Activated CD4-positive, alpha-beta T cell treated with anti-CD3 and anti-CD28 coated beads, Interleukin-2, amount 50 U/mL, for 24 hours (primary cell): ENCODE measurements around the gene PDGFB.

Experiments used
- DNase-seq, 2 donors: peaks; one replicate each; pipeline ENCODE4 v3.0.0-alpha.2; 2020; ENCODE audit warnings: low read depth in 1 of 2, low spot score in 1 of 2

The PDGFB gene

DNA sequence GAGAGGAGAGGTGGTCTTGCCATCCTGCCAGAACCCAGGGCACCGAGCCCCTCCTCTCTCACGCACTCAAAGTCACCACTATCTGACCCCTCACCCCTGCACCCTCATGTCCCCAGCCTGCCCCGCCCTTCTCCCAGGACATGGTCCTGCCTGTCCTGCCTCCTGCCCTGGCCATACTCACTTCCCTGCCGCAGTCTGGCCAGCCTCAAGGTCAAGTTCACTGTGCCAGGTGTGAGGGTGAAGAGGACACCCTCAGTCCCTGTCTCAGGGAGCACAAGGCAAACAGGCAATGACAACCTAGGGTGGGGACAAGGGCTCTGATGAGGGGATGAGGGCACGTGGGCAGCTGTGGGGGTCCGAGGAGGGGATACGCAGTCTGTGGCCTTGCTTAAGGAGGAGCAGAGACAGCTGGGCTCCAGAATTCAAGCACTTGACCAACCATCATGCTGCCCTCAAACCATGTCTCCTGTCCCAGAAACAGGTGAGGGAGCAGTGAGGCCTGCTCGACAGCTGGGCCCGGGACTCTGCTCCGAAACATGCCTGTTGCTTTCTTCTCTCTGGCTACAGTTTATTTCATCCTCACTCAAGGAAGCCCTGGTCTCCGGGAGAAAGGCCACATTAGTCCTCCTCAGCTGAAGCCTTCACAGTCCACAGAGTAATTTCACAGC lies 36.6 kb downstream of the PDGFB start:
- DNase-seq: no peak

DNA sequence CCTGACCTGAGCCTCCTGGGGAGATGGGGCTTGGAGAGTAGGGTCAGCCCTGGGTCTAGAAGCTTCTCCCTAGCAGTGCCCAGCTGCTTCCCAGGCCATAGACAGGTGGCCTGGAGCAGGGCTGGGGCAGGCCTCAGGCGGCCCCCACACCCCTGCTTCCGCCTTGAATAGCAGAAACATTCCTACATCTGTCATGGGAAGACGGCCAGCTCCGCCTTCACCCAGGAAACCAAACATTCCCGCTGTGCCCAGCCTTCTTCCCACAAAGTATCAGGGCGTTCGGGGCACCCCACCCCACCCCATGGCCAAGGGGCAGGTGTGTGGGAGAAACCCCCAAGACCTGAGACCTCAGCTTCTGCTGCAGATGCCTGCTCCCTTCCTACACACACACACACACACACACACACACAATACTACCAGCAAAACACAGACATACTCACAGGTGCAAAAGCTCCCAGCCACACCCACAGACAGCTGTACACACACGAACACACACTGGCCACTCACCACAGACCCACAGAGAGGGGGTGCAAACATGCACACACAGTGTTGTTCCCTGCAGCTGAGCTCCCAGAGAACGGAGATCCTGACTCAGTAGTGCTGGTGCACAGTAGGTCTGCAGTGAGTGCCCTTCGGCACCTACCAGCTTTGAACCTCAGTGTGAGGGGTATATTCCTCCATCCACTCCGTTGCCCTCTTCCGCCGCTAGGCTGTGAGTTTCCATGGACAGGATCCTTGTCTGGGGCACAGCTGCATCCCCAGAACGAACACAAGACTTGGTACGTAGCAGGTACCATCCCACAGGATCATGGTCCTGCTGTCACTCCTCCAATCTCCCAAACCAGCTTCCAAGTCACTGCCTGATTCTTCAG lies 37.4 kb downstream of the PDGFB start:
- DNase-seq: no peak

DNA sequence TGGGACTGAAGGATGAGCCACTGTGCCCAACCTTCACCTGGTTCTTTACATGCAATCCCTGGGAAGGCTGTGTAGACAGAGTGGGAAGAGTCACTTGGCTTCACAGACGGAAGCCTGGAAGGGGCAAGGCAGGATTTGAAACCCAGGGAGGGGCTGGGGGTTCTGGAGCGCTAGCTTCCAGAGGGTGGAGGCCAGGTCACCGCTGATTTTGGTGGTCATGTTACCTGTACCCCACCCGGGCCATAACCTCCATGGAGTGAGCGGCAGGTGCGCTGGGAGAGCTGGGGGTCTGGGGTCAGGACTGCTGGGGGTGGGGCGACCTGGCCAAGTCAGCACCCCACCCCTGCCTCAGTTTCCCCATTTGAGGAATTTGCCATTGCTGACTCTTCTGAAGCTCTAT lies 38.3 kb downstream of the PDGFB start:
- no peak for DNase-seq

DNA sequence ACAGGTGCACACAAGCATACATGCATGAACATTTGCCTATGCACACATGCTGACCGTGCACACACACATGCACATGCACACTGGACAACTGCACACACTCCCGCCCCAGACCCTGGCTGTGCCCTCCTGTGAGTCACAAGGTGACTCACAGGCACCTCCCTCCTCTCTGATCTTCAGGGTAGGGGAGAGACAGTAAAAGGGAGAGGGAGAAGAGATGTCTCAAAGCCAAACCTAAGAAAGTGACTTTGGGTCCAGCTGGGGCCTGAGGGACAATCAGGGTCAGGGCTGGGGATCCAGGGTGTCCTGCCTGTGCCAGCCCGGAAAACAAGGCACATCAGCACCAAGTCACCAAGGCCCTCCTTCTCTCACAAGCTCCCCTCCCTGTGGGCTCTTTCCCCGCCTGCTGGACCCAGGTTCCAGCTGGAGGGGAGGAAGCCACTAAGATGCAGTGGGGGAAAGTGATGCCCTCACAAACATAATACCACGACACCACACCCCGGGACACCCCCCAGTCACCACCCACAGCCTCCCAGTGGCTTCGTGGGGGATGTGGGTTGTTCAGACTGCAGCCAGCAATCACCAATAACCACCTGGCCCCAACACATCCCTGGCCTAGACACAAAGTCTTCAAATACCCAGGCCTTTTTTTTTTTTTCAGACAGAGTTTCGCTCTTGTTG lies 39.3 kb downstream of the PDGFB start:
- DNase-seq: no peak

DNA sequence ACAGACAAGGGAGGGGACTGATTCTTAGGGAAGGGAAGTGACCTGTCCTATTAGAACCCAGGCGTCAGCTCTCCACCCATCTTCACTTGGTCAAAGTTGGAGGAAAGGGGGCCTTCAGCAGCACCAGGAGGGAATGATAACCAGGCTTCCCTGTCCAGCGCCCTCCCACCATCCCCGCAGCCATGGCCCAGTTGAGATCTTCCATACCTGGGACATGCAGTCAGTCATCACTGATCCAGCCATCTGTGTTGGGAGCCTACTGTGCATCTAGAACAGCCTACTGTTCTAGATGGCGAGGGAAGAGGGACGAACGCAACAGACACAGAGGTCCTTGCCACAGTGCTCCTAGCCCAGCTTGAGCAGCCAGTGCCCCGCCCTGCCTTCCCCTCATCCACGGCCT lies 40.6 kb downstream of the PDGFB start:
- DNase-seq: no peak

DNA sequence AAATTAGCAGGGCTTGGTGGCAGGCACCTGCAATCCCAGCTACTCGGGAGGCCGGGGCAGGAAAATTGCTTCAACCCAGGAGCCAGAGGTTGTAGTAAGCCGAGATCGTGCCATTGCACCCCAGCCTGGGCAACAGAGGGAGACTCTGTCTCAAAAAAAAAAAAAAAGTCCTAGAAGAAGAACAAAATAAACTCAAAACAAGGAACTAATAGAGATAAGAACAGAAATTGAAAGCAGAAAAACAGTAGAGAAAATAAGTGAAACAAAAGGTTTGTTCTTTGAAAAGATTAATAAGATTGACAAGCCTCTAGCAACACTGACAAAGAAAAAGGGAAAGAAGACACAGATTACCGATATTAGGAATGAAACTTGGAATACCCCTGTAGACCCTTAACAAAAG lies 47.2 kb downstream of the PDGFB start:
- DNase-seq: no peak

DNA sequence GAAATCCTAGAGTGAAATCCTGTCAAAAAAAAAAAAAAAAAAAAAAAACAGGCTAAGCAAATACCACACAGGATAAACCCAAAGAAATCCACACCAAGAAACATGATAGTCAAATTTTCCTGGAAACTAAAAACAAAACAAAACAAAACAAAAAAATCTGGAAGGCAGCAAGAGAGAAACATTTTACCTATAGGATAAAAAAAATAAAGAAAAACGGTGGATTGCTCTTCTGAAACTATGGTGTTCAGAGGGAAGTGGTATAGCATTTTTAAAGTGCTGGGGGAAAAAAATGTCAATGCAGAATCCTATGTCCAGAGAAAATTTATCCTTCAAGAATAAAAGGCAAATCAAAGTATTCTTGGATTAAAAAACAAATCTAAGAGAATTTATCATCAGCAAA lies 50.7 kb downstream of the PDGFB start:
- no peak for DNase-seq

DNA sequence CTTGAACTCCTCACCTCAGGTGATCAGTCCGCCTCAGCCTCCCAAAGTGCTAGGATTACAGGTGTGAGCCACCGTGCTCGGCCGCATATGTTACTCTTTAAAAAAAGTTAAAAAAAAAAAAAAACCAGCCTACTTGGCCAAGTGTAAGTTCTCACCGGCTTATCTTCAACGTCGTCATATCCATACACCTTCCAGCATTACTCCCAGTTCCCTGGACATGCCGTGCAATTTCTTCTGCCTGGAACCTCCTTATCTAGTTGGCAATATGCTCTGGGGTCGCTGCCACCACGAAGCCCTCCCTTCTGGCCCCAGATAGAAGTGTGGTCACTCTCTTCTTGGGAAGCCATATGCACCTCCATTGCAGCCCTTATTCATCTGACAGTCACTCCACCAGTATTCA lies 56.0 kb downstream of the PDGFB start:
- DNase-seq: no peak

DNA sequence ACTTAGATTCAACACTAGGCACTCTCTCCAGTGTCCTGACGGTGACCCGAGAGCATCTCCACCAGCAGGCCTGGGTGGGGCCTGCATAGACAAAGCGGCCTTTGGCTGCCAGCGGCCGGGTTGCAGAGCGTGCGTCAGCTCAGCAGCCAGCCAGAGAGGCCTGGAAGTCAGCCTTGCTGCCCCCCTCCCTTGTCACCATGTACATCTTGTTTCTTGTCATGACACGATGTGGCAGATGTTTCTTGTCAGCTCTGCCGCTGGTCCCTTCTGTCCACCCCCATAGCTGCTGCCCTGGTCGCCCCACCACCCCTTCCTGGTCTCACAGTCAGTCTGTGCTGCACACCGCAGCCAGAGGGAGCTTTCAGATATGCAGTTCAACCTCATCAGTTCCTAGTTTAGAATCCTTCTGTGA lies 59.2 kb downstream of the PDGFB start:
- no peak for DNase-seq

DNA sequence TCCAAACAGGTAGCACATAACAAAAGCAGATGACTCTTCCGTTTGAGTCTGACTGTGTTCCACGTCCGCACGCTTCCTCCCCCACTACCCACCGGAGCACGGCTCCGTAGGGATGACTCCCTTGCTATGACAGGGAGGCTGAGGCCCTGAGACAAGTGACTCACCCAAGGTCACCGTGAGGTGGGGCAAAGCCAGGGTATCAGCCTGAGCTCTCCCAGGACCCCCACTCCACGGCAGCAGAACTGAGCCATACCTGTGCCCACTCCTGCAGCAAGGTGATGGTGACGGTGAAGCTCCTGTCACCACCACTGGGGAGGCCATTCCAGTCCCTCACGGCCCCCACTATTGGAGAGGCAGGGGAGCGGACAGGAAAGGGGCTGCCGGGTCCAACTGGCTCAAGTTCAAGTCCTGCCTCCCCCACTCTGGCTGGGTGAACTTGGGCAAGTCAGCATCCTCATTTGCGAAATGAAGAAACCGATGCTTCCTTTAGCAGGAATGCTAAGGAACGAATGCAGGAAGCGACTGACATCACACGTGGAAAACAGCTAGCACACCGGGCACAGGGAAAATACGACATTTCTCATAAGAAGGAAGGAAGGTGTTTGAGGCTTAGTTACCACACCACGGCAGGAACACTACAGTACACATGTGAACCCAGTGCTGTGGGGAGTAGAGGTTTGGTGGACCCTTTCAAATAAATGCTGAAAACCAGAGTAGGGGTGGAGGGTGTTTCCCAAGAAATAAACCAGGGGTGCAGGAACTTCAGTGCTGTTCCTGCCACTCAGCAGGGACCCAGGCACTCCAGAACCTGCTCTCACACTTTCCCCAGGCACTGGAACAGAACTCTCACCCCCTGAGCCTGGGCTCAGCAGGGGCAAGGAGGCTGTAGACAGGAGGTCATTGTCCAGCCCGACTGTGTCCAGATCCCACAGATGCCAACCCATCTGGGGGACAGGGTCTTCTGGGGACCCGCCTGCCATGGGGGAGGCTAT lies 59.9 kb downstream of the PDGFB start:
- no peak for DNase-seq

DNA sequence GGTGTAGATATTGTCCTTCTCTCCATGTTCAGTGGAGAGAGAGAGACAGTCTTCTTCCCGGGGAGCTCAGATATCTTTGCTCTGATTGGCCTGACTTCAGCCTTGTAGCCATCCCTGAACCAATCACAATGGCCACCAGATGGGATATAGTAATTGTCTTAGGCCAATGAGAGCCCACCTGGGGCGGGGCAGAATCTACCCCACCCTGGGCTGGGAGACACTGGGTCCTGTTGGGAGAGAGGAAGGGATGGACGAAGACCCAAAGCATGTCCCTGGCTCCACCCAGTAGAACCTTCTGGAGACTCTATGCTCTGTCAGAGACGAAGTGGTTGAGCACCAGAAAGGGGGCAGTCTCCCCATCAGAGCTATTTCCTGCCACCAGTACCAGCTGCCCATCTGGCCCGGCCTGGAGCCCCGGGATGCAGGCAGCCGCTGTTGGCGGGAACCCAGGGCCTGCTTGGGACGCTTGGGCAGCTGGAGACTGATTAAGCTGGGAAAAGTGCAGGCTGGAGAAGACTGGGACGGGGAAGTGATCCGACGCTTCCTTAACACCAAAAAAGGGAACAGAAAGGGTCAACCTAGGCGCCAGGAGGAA lies 60.7 kb downstream of the PDGFB start:
- no peak for DNase-seq

DNA sequence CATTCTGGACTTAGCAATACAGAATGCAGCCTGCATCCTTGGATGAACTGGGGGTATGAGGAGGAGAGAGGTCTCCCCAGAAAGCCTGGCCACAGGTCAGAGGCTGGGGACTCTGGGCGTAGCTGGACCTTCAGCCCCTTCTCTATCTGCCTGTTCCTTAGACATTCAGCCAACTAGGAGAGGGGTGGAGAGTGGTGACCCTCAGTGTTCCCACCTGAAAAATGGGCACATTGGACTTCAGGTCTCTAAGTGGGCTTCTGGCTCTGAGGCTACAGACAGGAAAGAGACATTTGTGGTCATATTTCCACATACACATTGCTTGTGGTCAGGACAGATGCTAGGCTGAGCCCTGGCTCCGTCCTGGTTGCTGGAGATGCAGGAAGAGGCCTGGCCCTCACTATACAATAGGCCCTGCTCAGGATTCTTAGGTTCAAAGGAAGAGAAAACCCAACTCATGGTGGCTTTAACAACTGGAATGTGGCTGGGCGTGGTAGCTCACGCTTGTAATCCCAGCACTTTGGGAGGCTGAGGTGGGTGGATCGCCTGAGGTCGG lies 62.2 kb downstream of the PDGFB start:
- DNase-seq: no peak

DNA sequence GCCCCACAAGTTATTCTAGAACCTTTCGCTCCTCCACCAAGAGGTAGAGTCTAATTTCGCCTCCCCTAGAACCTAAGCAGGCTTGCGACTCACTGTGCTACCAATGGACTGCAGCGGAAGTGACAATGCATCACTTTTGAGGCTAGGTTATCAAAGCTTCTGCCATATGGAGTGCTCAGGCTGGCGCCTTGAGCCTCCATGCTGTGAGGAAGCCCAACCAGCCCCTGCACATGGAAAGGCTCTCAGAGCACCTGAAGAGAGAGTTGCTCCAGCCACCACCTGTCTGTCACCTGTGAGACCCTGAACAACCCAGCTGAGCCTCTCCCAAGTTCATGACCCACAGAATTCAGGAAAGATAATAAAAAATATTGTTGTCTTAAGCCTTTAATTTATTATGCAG lies 63.0 kb downstream of the PDGFB start:
- DNase-seq: no peak

DNA sequence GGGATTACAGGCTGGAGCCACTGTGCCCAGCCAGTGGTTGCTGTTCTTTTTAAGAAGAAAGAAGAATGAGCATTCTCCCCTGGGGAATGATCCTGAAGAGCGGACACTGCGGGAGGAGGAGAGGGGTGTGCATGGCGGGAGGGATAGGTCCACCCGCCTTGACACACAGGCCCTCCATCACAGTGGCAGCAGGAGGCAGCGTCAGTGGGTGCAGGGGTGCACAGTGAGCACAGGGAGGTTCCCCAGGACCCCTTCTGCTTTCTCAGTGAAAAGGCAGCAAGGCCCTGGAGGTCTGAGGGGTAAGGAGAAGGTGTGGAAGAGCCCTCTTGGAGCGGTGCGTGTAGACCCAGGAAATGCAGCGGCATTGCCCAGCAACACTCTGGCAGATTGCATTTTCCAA lies 63.4 kb downstream of the PDGFB start:
- no peak for DNase-seq

DNA sequence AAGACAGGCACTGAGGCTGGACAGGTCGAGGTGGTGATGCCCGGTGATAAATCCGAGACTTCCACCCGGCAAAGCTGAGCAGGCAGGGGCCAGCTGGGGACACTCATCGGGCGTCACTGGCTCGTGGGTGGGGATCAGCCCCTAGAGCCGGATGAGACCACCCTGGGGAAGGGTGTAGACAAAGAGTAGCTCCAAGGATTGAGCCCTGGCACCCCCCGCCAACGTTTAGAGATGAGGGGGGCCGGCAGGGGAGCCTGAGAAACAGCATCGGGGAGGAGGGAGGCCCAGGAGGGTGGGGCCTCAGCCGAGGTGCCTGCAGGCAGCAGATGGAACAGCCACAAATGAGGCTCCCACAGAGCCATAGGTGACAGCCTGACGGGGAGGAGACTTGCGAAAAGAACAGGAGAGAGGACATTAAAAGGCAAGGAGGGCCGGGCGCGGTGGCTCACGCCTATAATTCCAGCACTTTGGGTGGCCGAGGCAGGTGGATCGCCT lies 64.9 kb downstream of the PDGFB start:
- DNase-seq: no peak

DNA sequence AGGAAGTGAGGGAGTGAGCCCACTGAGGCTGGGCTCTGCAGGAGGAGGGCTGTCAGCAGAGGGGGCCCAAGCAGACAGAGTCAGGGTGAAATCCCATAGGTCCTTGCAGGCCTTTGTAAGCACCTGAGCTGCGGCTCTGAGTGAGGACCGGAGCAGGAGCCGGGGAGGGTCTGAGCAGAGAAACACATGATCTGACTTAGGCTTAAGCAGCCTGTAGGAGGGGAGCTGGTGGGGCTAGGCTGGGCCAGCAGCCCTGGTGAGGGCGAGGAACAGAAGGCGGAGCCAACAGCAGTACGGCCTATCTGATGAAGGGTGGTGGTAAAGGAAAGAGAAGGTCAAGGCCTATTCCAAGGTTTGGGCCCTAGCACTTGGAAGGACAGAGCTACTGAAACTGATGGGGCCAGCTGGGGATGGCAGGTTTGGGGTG lies 65.4 kb downstream of the PDGFB start:
- DNase-seq: no peak

DNA sequence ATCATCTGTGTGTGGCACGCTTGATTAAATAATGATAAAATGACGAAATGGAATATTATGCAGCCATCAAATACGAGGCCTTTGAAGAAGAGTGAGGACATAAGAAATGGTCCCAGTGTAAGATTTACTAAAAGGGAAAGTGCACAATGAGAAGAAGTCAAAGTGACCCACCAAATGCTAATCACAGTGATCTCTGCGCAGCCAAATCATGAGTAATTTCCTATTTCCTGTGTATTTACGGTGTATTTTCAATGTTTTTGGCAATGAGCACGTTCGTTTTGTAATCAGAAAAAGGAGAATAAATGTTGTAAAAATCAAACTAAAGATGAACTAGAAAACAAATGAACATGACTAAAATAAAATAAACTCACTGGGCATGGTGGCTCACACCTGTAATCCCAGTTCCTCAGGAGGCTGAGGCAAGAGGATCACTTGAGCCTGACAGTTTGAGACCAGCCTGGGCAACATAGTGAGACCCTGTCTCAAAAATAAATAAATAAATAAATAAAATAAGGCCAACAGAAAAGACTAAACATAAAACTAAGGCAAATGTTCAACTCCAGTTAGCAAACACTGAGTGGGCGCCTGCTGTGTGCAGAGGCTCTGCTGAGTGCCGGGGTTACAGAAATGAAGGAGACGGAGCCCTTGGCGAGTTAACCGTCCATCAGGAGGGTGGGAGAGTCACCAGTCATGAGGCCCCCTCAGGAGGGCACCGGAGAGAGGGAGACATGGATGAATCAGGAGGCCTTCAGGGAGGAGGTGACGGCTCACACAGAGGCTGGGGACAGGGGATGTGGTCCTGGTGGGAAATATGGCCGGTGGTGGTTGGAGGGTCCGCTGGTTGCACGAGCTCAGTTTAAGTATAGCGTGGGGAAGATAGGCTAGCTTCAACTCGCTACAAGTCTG lies 66.3 kb downstream of the PDGFB start:
- no peak for DNase-seq

DNA sequence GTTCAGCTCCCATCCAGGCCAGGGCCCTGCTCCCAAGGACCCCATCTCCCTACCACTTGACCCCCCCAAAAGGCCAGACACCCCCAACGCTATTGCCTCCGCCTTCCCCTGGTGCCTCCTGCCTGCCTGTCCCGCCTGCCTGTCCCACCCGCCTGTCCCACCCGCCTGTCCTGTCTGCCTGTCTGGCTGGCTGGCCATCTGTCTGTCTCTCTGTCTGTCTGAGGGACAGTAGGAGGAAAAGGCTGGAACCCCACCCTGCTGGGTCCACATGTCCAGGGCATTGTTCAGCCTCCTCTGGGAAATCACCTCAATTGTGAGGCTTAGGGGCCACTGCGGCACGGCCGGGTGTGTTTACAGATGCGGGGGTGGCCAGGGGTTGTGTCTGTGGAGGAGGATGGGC lies 67.0 kb downstream of the PDGFB start:
- no peak for DNase-seq

DNA sequence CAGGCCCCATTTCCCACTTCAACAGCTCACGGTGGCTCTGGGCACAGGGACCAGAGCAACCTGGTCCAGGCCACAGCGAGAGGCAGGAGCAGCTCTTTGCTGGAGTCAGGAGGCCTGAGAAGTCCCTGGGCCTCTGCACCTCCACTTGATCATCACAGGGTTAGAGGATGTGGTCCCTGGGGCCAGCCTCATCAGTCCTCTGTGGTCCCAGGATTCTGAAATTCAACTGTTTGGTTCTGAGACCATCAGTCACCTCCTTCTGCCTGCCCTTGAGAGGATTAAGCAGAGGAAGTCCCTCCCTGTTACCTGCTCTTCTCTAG lies 67.4 kb downstream of the PDGFB start:
- DNase-seq: no peak
